Measurements from ENCODE around the gene SYNM. TPM values are rescaled to one million over a fixed set of nuclear protein-coding genes. Genes with fewer than 3 reads are reported as not detected.

The SYNM gene
- total RNA-seq, 1 experiment from 2014 or later = 6.1 TPM

- peaks cover 4% of the 10 kb centered on the region for H3K36me3 Mint-ChIP-seq (ENCODE audit: insufficient read depth, unreplicated experiment)
- no peaks in the 10 kb centered on the region for H3K27me3 Mint-ChIP-seq (ENCODE audit: insufficient read depth, unreplicated experiment)
- no peak for TF ChIP-seq CTCF (IDR thresholded peaks at IDR 0.05; ENCODE audit: insufficient read depth in 1 of 2, low read depth in 1 of 2, low read length in 1 of 2, severe bottlenecking in 1 of 2, unreplicated experiment in 1 of 2)
- intact Hi-C loops (cut with micrococcal nuclease; ENCODE audit: unreplicated experiment) = no loop called here
- no peak for DNase-seq
- POLR2A ChIA-PET = interaction anchor here (0.6 kb wide), 1 partner anchor 590 kb away, joined by 7 read pairs; the partner anchor contains the start of gene LYSMD4
- Histone ChIP-seq H3K4me1 (no peaks in the 10 kb centered on the region), H3K9me3 (no peaks in the 10 kb centered on the region), H3K4me3 (ENCODE audit: low read depth, low read length) (no peak overlapping the region), H3K27me3 (replicated peaks; ENCODE audit: control insufficient read depth, insufficient read depth, low read length) (no peaks in the 10 kb centered on the region), H3K36me3 (ENCODE audit: control insufficient read depth, insufficient read depth, low read length) (no peaks in the 10 kb centered on the region)
- H3K4me3 Mint-ChIP-seq (ENCODE audit: unreplicated experiment) = no peak overlapping the region
- H3K4me1 Mint-ChIP-seq (ENCODE audit: low read depth, unreplicated experiment) = no peaks in the 10 kb centered on the region
- H3K27ac Mint-ChIP-seq (ENCODE audit: unreplicated experiment) = no peak overlapping the region
- H3K9me3 Mint-ChIP-seq (ENCODE audit: unreplicated experiment) = no peaks in the 10 kb centered on the region
- CTCF ChIA-PET = interaction anchor here (1.2 kb wide), 1 partner anchor 38 kb away, joined by 3 read pairs; no protein-coding TSS in a partner anchor
- BruUV-seq (replicated peaks) = no TSS peak
These were observed 38.4 kb downstream of the SYNM start for GRCh38 chr15:99143242-99143641.

- no peaks in the 10 kb centered on the region for H3K4me1 ChIP-seq
- H3K4me3 ChIP-seq (ENCODE audit: low read depth, low read length) = no peak overlapping the region
- intact Hi-C loops (cut with micrococcal nuclease; ENCODE audit: unreplicated experiment) = no loop called here
- Mint-ChIP-seq H3K9me3 (ENCODE audit: unreplicated experiment) (no peaks in the 10 kb centered on the region), H3K36me3 (ENCODE audit: insufficient read depth, unreplicated experiment) (peaks cover 4% of the 10 kb centered on the region), H3K27ac (ENCODE audit: unreplicated experiment) (no peak overlapping the region), H3K27me3 (ENCODE audit: insufficient read depth, unreplicated experiment) (no peaks in the 10 kb centered on the region), H3K4me3 (ENCODE audit: unreplicated experiment) (no peak overlapping the region), H3K4me1 (ENCODE audit: low read depth, unreplicated experiment) (no peaks in the 10 kb centered on the region)
- H3K27me3 ChIP-seq (replicated peaks; ENCODE audit: control insufficient read depth, insufficient read depth, low read length) = no peaks in the 10 kb centered on the region
- BruUV-seq (replicated peaks) = no TSS peak
- TF ChIP-seq CTCF (IDR thresholded peaks at IDR 0.05; ENCODE audit: insufficient read depth in 1 of 2, low read depth in 1 of 2, low read length in 1 of 2, severe bottlenecking in 1 of 2, unreplicated experiment in 1 of 2) = no peak
- CTCF ChIA-PET = interaction anchor here (1.2 kb wide), 1 partner anchor 38 kb away, joined by 3 read pairs; no protein-coding TSS in a partner anchor
- no peaks in the 10 kb centered on the region for H3K9me3 ChIP-seq
- POLR2A ChIA-PET = interaction anchor here (0.6 kb wide), 1 partner anchor 589 kb away, joined by 7 read pairs; the partner anchor contains the start of gene LYSMD4
- H3K36me3 ChIP-seq (ENCODE audit: control insufficient read depth, insufficient read depth, low read length) = no peaks in the 10 kb centered on the region
- DNase-seq = no peak
These were observed 39.1 kb downstream of the SYNM start for GRCh38 chr15:99143655-99144610.

GRCh38 chr15:99145005-99145404, 40.1 kb downstream of the SYNM start:
- no TSS peak for BruUV-seq (replicated peaks)
- Mint-ChIP-seq H3K9me3 (ENCODE audit: unreplicated experiment) (no peaks in the 10 kb centered on the region), H3K4me1 (ENCODE audit: low read depth, unreplicated experiment) (no peaks in the 10 kb centered on the region), H3K27me3 (ENCODE audit: insufficient read depth, unreplicated experiment) (no peaks in the 10 kb centered on the region), H3K4me3 (ENCODE audit: unreplicated experiment) (no peak overlapping the region), H3K36me3 (ENCODE audit: insufficient read depth, unreplicated experiment) (peaks cover 4% of the 10 kb centered on the region), H3K27ac (ENCODE audit: unreplicated experiment) (no peak overlapping the region)
- H3K27me3 ChIP-seq (replicated peaks; ENCODE audit: control insufficient read depth, insufficient read depth, low read length) = no peaks in the 10 kb centered on the region
- no peak for TF ChIP-seq CTCF (IDR thresholded peaks at IDR 0.05; ENCODE audit: insufficient read depth in 1 of 2, low read depth in 1 of 2, low read length in 1 of 2, severe bottlenecking in 1 of 2, unreplicated experiment in 1 of 2)
- H3K36me3 ChIP-seq (ENCODE audit: control insufficient read depth, insufficient read depth, low read length) = no peaks in the 10 kb centered on the region
- no peaks in the 10 kb centered on the region for H3K9me3 ChIP-seq
- no peak overlapping the region for H3K4me3 ChIP-seq (ENCODE audit: low read depth, low read length)
- ChIA-PET CTCF (no interaction called here), POLR2A (no interaction called here)
- no peak for DNase-seq
- intact Hi-C loops (cut with micrococcal nuclease; ENCODE audit: unreplicated experiment) = no loop called here
- H3K4me1 ChIP-seq = no peaks in the 10 kb centered on the region

All from Caco-2 (cell line).